K562 (cell line): ENCODE results near the gene UVRAG. TPM values are rescaled to one million over a fixed set of nuclear protein-coding genes. Genes with fewer than 3 reads are reported as not detected.

Experiments used
- ATAC-seq: fragments of 200-7000 bp; cut with Tn5 transposase; 3 replicates; pipeline ENCODE4 v1.9.1; 2020; ENCODE audit warnings: moderate library complexity
- BruUV-seq: library from RNA; stranded (reverse); fragments of 400-500 nt; replicated peaks from 2 replicates; lab custom pipeline; 2021; lab: Mats Ljungman, UMichigan
- CTCF ChIA-PET: fragments of 300-600 bp; formaldehyde crosslinking; extraction: SDS; loops from one replicate; lab custom pipeline; 2021; ENCODE audit warnings: low intra/inter-chr PET ratio; lab: Yijun Ruan, JAX
- POLR2A ChIA-PET: fragments of 300-600, 350-650 bp; sonication (Branson Sonifier 250); formaldehyde crosslinking; extraction: SDS; loops from one replicate; lab custom pipeline; 2021; ENCODE audit warnings: antibody characterized with exemption, inconsistent platforms; lab: Yijun Ruan, JAX
- DNase-seq, 4 experiments: peaks; one replicate each; pipeline versions ENCODE4 v3.0.0 to v3.0.0-alpha.2; 2011 to 2018; ENCODE audit warnings: low spot score in 3 of 4, mixed read lengths in 3 of 4; ENCODE audit errors: extremely low read depth in 1 of 4
- FAIRE-seq: peaks from 2 replicates; lab custom pipeline; 2011; peaks lifted over from hg19 to GRCh38; lab: Jason Lieb, UNC
- H2AFZ ChIP-seq: 2 replicates; pipeline ENCODE4 v1.6.0; 2011; ENCODE audit warnings: low read depth, low read length, control low read depth, inconsistent platforms
- H3K27ac ChIP-seq: fragments of 200-600 bp; 3 replicates; pipeline ENCODE4 v1.8.0; 2011; ENCODE audit warnings: low read depth, mild to moderate bottlenecking, control low read depth, inconsistent platforms, low read length, moderate library complexity, mixed read lengths; ENCODE audit errors: extremely low read depth
- H3K27me3 ChIP-seq, 2 experiments: fragments of 300-600 bp in 1 of 2; 2 replicates in 1 of 2; 3 replicates in 1 of 2; pipeline versions ENCODE4 v1.6.0 to v1.8.0; 2011; ENCODE audit warnings: inconsistent platforms in 2 of 2, low read length in 2 of 2, mild to moderate bottlenecking in 1 of 2, mixed read lengths in 1 of 2, moderate library complexity in 1 of 2; ENCODE audit not compliant: control insufficient read depth in 2 of 2, insufficient read depth in 2 of 2
- H3K36me3 ChIP-seq: fragments of 300-600 bp; 3 replicates; pipeline ENCODE4 v1.8.0; 2011; ENCODE audit warnings: mild to moderate bottlenecking, low read length, inconsistent platforms; ENCODE audit not compliant: control insufficient read depth, insufficient read depth
- H3K4me1 ChIP-seq, 2 experiments: fragments of 200-600 bp in 1 of 2; replicated peaks in 1 of 2; 2 replicates in 1 of 2; 3 replicates in 1 of 2; pipeline versions ENCODE4 v1.5.1 to v1.8.0; 2011; ENCODE audit warnings: inconsistent platforms in 2 of 2, low read length in 2 of 2, mild to moderate bottlenecking in 1 of 2, mixed read lengths in 1 of 2, moderate library complexity in 1 of 2; ENCODE audit not compliant: control insufficient read depth in 2 of 2, insufficient read depth in 2 of 2
- H3K4me2 ChIP-seq: 2 replicates; pipeline ENCODE4 v1.6.1; 2011; ENCODE audit warnings: low read length, control low read depth, inconsistent platforms, mixed read lengths; ENCODE audit not compliant: insufficient read depth
- H3K4me3 ChIP-seq: fragments of 200-600 bp; sonication (generic), shearing (Covaris generic); 2 replicates; pipeline ENCODE4 v1.5.1; 2016; ENCODE audit warnings: control low read depth, inconsistent platforms
- H3K79me2 ChIP-seq: fragments of 200-600 bp; 3 replicates; pipeline ENCODE4 v1.8.0; 2011; ENCODE audit warnings: low read length, inconsistent platforms; ENCODE audit not compliant: control insufficient read depth, insufficient read depth
- H3K9ac ChIP-seq, 2 experiments: 2 replicates each; pipeline versions ENCODE4 v1.6.0 to v1.6.1; 2011; ENCODE audit warnings: low read depth in 2 of 2, low read length in 2 of 2, control low read depth in 1 of 2, inconsistent platforms in 1 of 2, mild to moderate bottlenecking in 1 of 2, mixed read lengths in 1 of 2; ENCODE audit not compliant: insufficient read depth in 1 of 2
- H3K9me1 ChIP-seq: one replicate; pipeline ENCODE4 v1.6.0; 2011; ENCODE audit warnings: inconsistent platforms, mild to moderate bottlenecking, low read length, moderate library complexity; ENCODE audit not compliant: control insufficient read depth, insufficient read depth
- H3K9me3 ChIP-seq: replicated peaks from 2 replicates; pipeline ENCODE4 v1.5.1; 2011; ENCODE audit warnings: low read depth, low read length, inconsistent platforms; ENCODE audit not compliant: control insufficient read depth, insufficient read depth
- H4K20me1 ChIP-seq: replicated peaks from 2 replicates; pipeline ENCODE4 v1.6.1; 2011; ENCODE audit warnings: low read length, inconsistent platforms, mixed read lengths; ENCODE audit not compliant: control insufficient read depth, insufficient read depth
- CREM ChIP-seq: IDR thresholded peaks from 2 replicates; pipeline ENCODE4 v1.6.1; 2014; ENCODE audit warnings: antibody characterized with exemption, low read depth
- FOXP1 ChIP-seq: sonication (generic); formaldehyde crosslinking; IDR thresholded peaks from 2 replicates; pipeline ENCODE4 v1.8.0; 2022; ENCODE audit warnings: mild to moderate bottlenecking, missing genetic modification reagents
- HDAC6 ChIP-seq: IDR thresholded peaks from 2 replicates; pipeline ENCODE4 v1.6.1; 2012; ENCODE audit warnings: low read depth, mild to moderate bottlenecking, control low read depth, inconsistent platforms, low read length, moderate library complexity
- L3MBTL2 ChIP-seq: fragments of 450-650 bp; IDR thresholded peaks from 2 replicates; pipeline ENCODE4 v1.6.1; 2016; ENCODE audit warnings: mild to moderate bottlenecking, moderate library complexity
- RBM14 ChIP-seq: fragments of 200-400 bp; formaldehyde crosslinking; IDR thresholded peaks from 2 replicates; pipeline ENCODE4 v1.6.1; 2018; ENCODE audit warnings: low read depth, mild to moderate bottlenecking, low read length, moderate library complexity, borderline replicate concordance; ENCODE audit not compliant: insufficient read depth
- RBM25 ChIP-seq: fragments of 200-400 bp; formaldehyde crosslinking; IDR thresholded peaks from 2 replicates; pipeline ENCODE4 v1.6.1; 2018; ENCODE audit warnings: low read length, low read depth, moderate library complexity; ENCODE audit not compliant: severe bottlenecking
- TBP ChIP-seq: optimal IDR thresholded peaks from 2 replicates; pipeline ENCODE3; 2011; ENCODE audit warnings: low read depth, low read length, improper control_type of control experiment
- U2AF1 ChIP-seq: fragments of 200-400 bp; formaldehyde crosslinking; optimal IDR thresholded peaks from 2 replicates; pipeline ENCODE3; 2017; ENCODE audit warnings: mild to moderate bottlenecking, low read depth, low read length, moderate library complexity
- ZFP30 ChIP-seq: fragments of 250-450 bp; sonication (Bioruptor Pico); IDR thresholded peaks from 2 replicates; pipeline ENCODE4 v1.8.0; 2022; ENCODE audit warnings: moderate library complexity, mild to moderate bottlenecking, inconsistent platforms, borderline replicate concordance
- WGBS: fragments of 100-300 bp; shearing (Covaris generic); methylation state at CpG from one replicate; pipeline ENCODE4 v1.1.6; 2016; ENCODE audit warnings: low coverage, mixed read lengths; ENCODE audit not compliant: insufficient coverage; ENCODE audit errors: missing lambda C conversion rate; 5-methylcytosine and 5-hydroxymethylcytosine counted together
- in situ Hi-C: fragments of 300-500 bp; cut with MboI; formaldehyde crosslinking; loops from 4 replicates; pipeline ENCODE4 v1.15.0; 2018; ENCODE audit warnings: inconsistent platforms, mixed read lengths
- intact Hi-C: fragments of 100-400 bp; cut with micrococcal nuclease; formaldehyde crosslinking; loops from 2 replicates; pipeline ENCODE4 v1.14.2; 2022
- polyA plus RNA-seq, 8 experiments: library from polyadenylated mRNA; depleted of rRNA in 4 of 8; stranded (reverse) in 5 of 8; unstranded in 3 of 8; fragments of >200 nt; fragmentation: Nextera tagmentation in 2 of 8; fragmentation: Illumina TruSeq in 1 of 8; extraction: Ambion mirVana in 2 of 8; extraction: Trizol in 1 of 8; gene quantifications; 2 replicates each; pipeline versions ENCODE4 v1.2.1 to v1.2.3, GENCODE V29; 2011 to 2014; ENCODE audit warnings: inconsistent platforms in 1 of 8, missing spikeins in 1 of 8
- total RNA-seq, 7 experiments: library from RNA; depleted of rRNA in 6 of 7; stranded (reverse); fragments of >200 nt in 6 of 7; fragmentation: Illumina TruSeq in 2 of 7; extraction: Trizol in 2 of 7; gene quantifications; 2 replicates each; pipeline versions ENCODE4 v1.2.1 to v1.2.3, GENCODE V29; 2011 to 2021; ENCODE audit warnings: low replicate concordance in 1 of 7

UVRAG gene
- total and polyA plus RNA-seq, 9 of the 15 experiments (the other 6 are each of a cell fraction or from before 2014, with no cell fraction given) = 3.1 to 17.8 (median 12.4) TPM

DNA sequence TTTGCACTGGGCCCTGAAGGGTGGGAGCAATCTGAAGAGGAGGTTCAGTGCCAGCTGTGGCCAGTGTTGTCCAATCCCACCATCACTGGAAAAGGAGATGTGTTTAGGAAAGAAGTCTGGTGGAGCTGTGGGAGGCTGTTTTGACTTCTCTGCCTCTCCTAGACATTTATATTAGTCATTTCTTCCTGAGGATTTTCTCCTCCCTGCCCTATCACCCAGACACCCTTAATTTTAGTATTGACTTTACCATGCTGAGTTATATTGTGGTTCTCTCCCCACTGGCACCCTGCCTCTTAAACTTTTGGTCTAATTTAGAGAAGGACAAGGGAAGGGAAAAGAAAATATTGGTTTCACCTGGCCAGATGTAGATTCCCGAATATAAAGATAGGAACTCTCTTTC lies 232.2 kb downstream of the UVRAG start:
- no peak overlapping the region for H3K4me2 ChIP-seq
- H3K27me3 ChIP-seq = no peaks in the 10 kb centered on the region
- H3K36me3 ChIP-seq = no peaks in the 10 kb centered on the region
- H3K27ac ChIP-seq = no peak overlapping the region
- H3K9me1 ChIP-seq = no peaks in the 10 kb centered on the region
- H2AFZ ChIP-seq = no peak overlapping the region
- no peaks in the 10 kb centered on the region for H4K20me1 ChIP-seq
- no peak for TF ChIP-seq CREM
- TF ChIP-seq ZFP30 (CRISPR knock-in tag) = no peak
- no peak for TF ChIP-seq TBP
- no peak for TF ChIP-seq U2AF1
- no peak for ATAC-seq
- no peak for FAIRE-seq
- ChIA-PET CTCF (no interaction called here), POLR2A (interaction anchor here (0.7 kb wide), 1 partner anchor 152 kb away, joined by 3 read pairs; no protein-coding TSS in a partner anchor)
- in situ Hi-C loops = no loop called here
- intact Hi-C loops = no loop called here
- H3K79me2 ChIP-seq = no peaks in the 10 kb centered on the region
- H3K9me3 ChIP-seq = no peaks in the 10 kb centered on the region
- no TSS peak for BruUV-seq
- no peaks in the 10 kb centered on the region for H3K4me1 ChIP-seq
- no peak overlapping the region for H3K4me3 ChIP-seq
- no peak overlapping the region for H3K9ac ChIP-seq
- 83% methylated on average over 1 of the region's 1 CpG for WGBS
- DNase-seq = no peak

GRCh38 chr11:76047766-76048165 lies 232.8 kb downstream of the UVRAG start:
- H3K79me2 ChIP-seq = no peaks in the 10 kb centered on the region
- H2AFZ ChIP-seq = no peak overlapping the region
- intact Hi-C loops (no loop called here), in situ Hi-C loops (no loop called here)
- DNase-seq (no peak), ATAC-seq (no peak), FAIRE-seq (no peak)
- no peaks in the 10 kb centered on the region for H3K27me3 ChIP-seq
- H3K4me3 ChIP-seq = no peak overlapping the region
- H4K20me1 ChIP-seq = no peaks in the 10 kb centered on the region
- H3K9me1 ChIP-seq = no peaks in the 10 kb centered on the region
- no TSS peak for BruUV-seq
- POLR2A ChIA-PET = interaction anchor here (1.1 kb wide), 1 partner anchor 11 kb away, joined by 3 read pairs; no protein-coding TSS in a partner anchor
- no peak overlapping the region for H3K9ac ChIP-seq
- TF ChIP-seq RBM14 (no peak), RBM25 (no peak), L3MBTL2 (no peak), FOXP1 (no peak), HDAC6 (no peak)
- TF ChIP-seq, all 486 proteins: peak for 0
- H3K27ac ChIP-seq = no peak overlapping the region
- H3K4me2 ChIP-seq = no peak overlapping the region
- CTCF ChIA-PET = no interaction called here
- no peaks in the 10 kb centered on the region for H3K4me1 ChIP-seq
- H3K36me3 ChIP-seq = no peaks in the 10 kb centered on the region
- no peaks in the 10 kb centered on the region for H3K9me3 ChIP-seq
